ENCODE measurements around the gene TECR. TPM values are rescaled to one million over a fixed set of nuclear protein-coding genes. Genes with fewer than 3 reads are reported as not detected.
A peak's percentile ranks its signal among the peaks of the same experiment; 100 is the strongest.

The TECR gene
- total and polyA plus RNA-seq, 2 of the 13 experiments (the other 11 are each of a cell fraction or from before 2014, with no cell fraction given) = 54.9 to 121 TPM

- peaks cover 37% of the 10 kb centered on the region for H3K4me1 ChIP-seq (ENCODE audit: insufficient read depth, low read length)
- peaks cover 13% of the 10 kb centered on the region for H3K79me2 ChIP-seq (ENCODE audit: insufficient read depth, low read length)
- peak overlapping the region; percentile 38 for H2AFZ ChIP-seq (ENCODE audit: low read length)
- DNase-seq (ENCODE audit: low spot score) = no peak
- peak overlapping the region; percentile 45 for H3K27ac ChIP-seq (ENCODE audit: extremely low read length, insufficient read depth, low read length)
- in situ Hi-C loops (cut with HindIII; ENCODE audit: extremely low pct_ligation_motif_present, low pct_unique_long_range_greater_than_20kb) (no loop called here), intact Hi-C loops (cut with micrococcal nuclease; ENCODE audit: unreplicated experiment) (no loop called here)
- H3K4me3 ChIP-seq (replicated peaks in 1 of 3; ENCODE audit: insufficient read depth in 1 of 3, low read depth in 2 of 3, low read length in 3 of 3) = peak overlapping the region; percentile 47 to 72 (median 49)
- no peaks in the 10 kb centered on the region for H3K36me3 ChIP-seq (replicated peaks in 1 of 2; ENCODE audit: control insufficient read depth in 1 of 2, insufficient read depth in 2 of 2, low read length in 2 of 2)
- BruUV-seq (replicated peaks) = TSS peak; percentile 88
- peak; percentile 32 for FAIRE-seq
- H4K20me1 ChIP-seq (ENCODE audit: insufficient read depth, low read length) = no peaks in the 10 kb centered on the region
- TF ChIP-seq ZMYM2 (CRISPR knock-in tag; IDR thresholded peaks at IDR 0.05) (0 out of 2 replicates have a peak, but pooled peaks have one; percentile 11), ZNF292 (CRISPR knock-in tag; IDR thresholded peaks at IDR 0.05; ENCODE audit: borderline replicate concordance, low read depth) (no peak), ATF3 (CRISPR knock-in tag; IDR thresholded peaks at IDR 0.05) (0 out of 2 replicates have a peak, but pooled peaks have one; percentile 16), ZC3H13 (CRISPR knock-in tag; IDR thresholded peaks at IDR 0.05) (no peak), SP1 (IDR thresholded peaks at IDR 0.05) (no peak), SP1 (CRISPR knock-in tag; IDR thresholded peaks at IDR 0.05) (no peak), ZSCAN22 (CRISPR knock-in tag; IDR thresholded peaks at IDR 0.05) (peak; percentile 100), ZNF772 (CRISPR knock-in tag; IDR thresholded peaks at IDR 0.05) (peak; percentile 46; the same call in 1 of the 2 replicates), POLR2AphosphoS5 (IDR thresholded peaks at IDR 0.05; ENCODE audit: low read depth, low read length) (0 out of 2 replicates have a peak, but pooled peaks have one; percentile 12), EED (CRISPR knock-in tag; IDR thresholded peaks at IDR 0.05) (0 out of 2 replicates have a peak, but pooled peaks have one; percentile 30), ZSCAN31 (CRISPR knock-in tag; IDR thresholded peaks at IDR 0.05; ENCODE audit: low read depth) (0 out of 2 replicates have a peak, but pooled peaks have one; percentile 22), POLR2A (IDR thresholded peaks at IDR 0.05; ENCODE audit: insufficient read depth in 1 of 2, low read depth in 2 of 2, low read length in 2 of 2) (0 out of 4 replicates have a peak, but pooled peaks of 1 of the 2 experiments have one; percentile 32), SRF (IDR thresholded peaks at IDR 0.05; ENCODE audit: low read depth, low read length) (no peak), RELA (CRISPR knock-in tag; IDR thresholded peaks at IDR 0.05) (no peak), POLR2G (IDR thresholded peaks at IDR 0.05; ENCODE audit: low read depth, low read length) (0 out of 2 replicates have a peak, but pooled peaks have one; percentile 8), FOXJ3 (CRISPR knock-in tag; IDR thresholded peaks at IDR 0.05; ENCODE audit: borderline replicate concordance) (no peak), ZNF234 (CRISPR knock-in tag; conservative IDR thresholded peaks at IDR 0.05) (no peak), ZFP36 (IDR thresholded peaks at IDR 0.05; ENCODE audit: borderline replicate concordance, low read depth, low read length, partially characterized antibody) (peak; percentile 66), ZNF788 (CRISPR knock-in tag; IDR thresholded peaks at IDR 0.05; ENCODE audit: borderline replicate concordance) (0 out of 2 replicates have a peak, but pooled peaks have one; percentile 10), NFATC3 (CRISPR knock-in tag; IDR thresholded peaks at IDR 0.05) (0 out of 2 replicates have a peak, but pooled peaks have one; percentile 2), ZNF776 (CRISPR knock-in tag; IDR thresholded peaks at IDR 0.05) (0 out of 2 replicates have a peak, but pooled peaks have one; percentile 4)
- ChIA-PET CTCF (ENCODE audit: low intra/inter-chr PET ratio, low total read pairs) (no interaction called here), POLR2A (interaction anchor here (0.9 to 8.5 kb wide), 7 partner anchors 9 to 77 kb away, joined by 3 to 123 read pairs (median 4); partner anchors contain the start of gene DNAJB1)
- H3K4me2 ChIP-seq (ENCODE audit: low read depth, low read length) = peak overlapping the region; percentile 95
- H3K9me3 ChIP-seq (ENCODE audit: low read length) = no peaks in the 10 kb centered on the region
- ATAC-seq = peak; percentile 38
- H3K9ac ChIP-seq (ENCODE audit: insufficient read depth, low read depth, low read length) = peak overlapping the region; percentile 58
- WGBS (ENCODE audit: low lambda C conversion rate) = 1% methylated on average over 7 of the region's 7 CpGs
- no peaks in the 10 kb centered on the region for H3K27me3 ChIP-seq (ENCODE audit: control insufficient read depth in 1 of 2, insufficient read depth in 2 of 2, low read length in 2 of 2)
Measured at GRCh38 chr19:14496834-14497227, 32.6 kb upstream of the TECR start.
